HCT116 (cell line): ENCODE measurements around the gene MRE11. TPM values are rescaled to one million over a fixed set of nuclear protein-coding genes. Genes with fewer than 3 reads are reported as not detected.

Experiments used
- ATAC-seq: fragments of 200-7000 bp; cut with Tn5 transposase; 2 replicates; pipeline ENCODE4 v1.9.1; 2020; ENCODE audit warnings: mild to moderate bottlenecking, moderate library complexity
- BruUV-seq: library from RNA; stranded (reverse); fragments of 400-500 nt; replicated peaks from 2 replicates; lab custom pipeline; 2021; lab: Mats Ljungman, UMichigan
- CTCF ChIA-PET: fragments of 300-600 bp; sonication (Branson Sonifier 250); formaldehyde crosslinking; loops from one replicate; lab custom pipeline; 2021; ENCODE audit warnings: antibody characterized with exemption; lab: Charles Lee
- POLR2A ChIA-PET: fragments of 300-600, 350-600 bp; sonication (Branson Sonifier 250); formaldehyde crosslinking; loops from one replicate; lab custom pipeline; 2021; ENCODE audit warnings: antibody characterized with exemption; lab: Charles Lee
- RAD21 ChIA-PET, 2 experiments: fragments of 300-600 bp; sonication (Branson Sonifier 250); formaldehyde crosslinking; loops; one replicate each; lab custom pipeline; 2023; ENCODE audit warnings: low total read pairs in 2 of 2; ENCODE audit not compliant: uncharacterized antibody in 2 of 2, unreplicated experiment in 2 of 2, low non-redundant PET in 1 of 2; lab: Charles Lee
- DNase-seq: peaks from one replicate; pipeline ENCODE4 v3.0.0-alpha.2; 2010; ENCODE audit warnings: low read depth, low spot score
- H2AFZ ChIP-seq: fragments of 200-600 bp; shearing (Covaris generic), sonication (generic); 2 replicates; pipeline ENCODE4 v1.6.1; 2017; ENCODE audit warnings: low read depth, mixed run types, mixed read lengths, antibody characterized with exemption, low read length; ENCODE audit not compliant: poor library complexity, severe bottlenecking
- H3K27ac ChIP-seq: 2 replicates; pipeline ENCODE4 v1.5.1; 2012; ENCODE audit warnings: low read depth, low read length
- H3K27me3 ChIP-seq: fragments of 200-600 bp; sonication (generic); 2 replicates; pipeline ENCODE4 v1.6.1; 2016; ENCODE audit warnings: mixed run types, low read length, mixed read lengths; ENCODE audit not compliant: insufficient read depth
- H3K36me3 ChIP-seq, 2 experiments: fragments of 200-500 bp in 1 of 2; fragments of 200-600 bp in 1 of 2; sonication (Bioruptor generic) in 1 of 2; sonication (generic) in 1 of 2; 2 replicates each; pipeline versions ENCODE4 v1.5.1 to v1.6.1; 2014 to 2016; ENCODE audit warnings: low read length in 2 of 2, inconsistent platforms in 1 of 2, mixed read lengths in 1 of 2, mixed run types in 1 of 2; ENCODE audit not compliant: insufficient read depth in 2 of 2, control insufficient read depth in 1 of 2
- H3K4me1 ChIP-seq, 2 experiments: fragments of 200-600 bp in 1 of 2; sonication (generic) in 1 of 2; 2 replicates each; pipeline versions ENCODE4 v1.5.1 to v1.6.1; 2012 to 2017; ENCODE audit warnings: low read length in 2 of 2, inconsistent platforms in 1 of 2, mild to moderate bottlenecking in 1 of 2, mixed read lengths in 1 of 2, mixed run types in 1 of 2, moderate library complexity in 1 of 2; ENCODE audit not compliant: insufficient read depth in 2 of 2, control insufficient read depth in 1 of 2
- H3K4me2 ChIP-seq: fragments of 200-600 bp; sonication (generic); 2 replicates; pipeline ENCODE4 v1.6.1; 2017; ENCODE audit warnings: mixed run types, low read length, mixed read lengths
- H3K4me3 ChIP-seq, 2 experiments: fragments of 200-600 bp in 1 of 2; sonication (generic) in 1 of 2; replicated peaks in 1 of 2; 2 replicates each; pipeline ENCODE4 v1.5.1; 2011 to 2016; ENCODE audit warnings: low read length in 2 of 2, control low read depth in 1 of 2, low read depth in 1 of 2, mild to moderate bottlenecking in 1 of 2, mixed read lengths in 1 of 2, mixed run types in 1 of 2
- H3K79me2 ChIP-seq: fragments of 200-600 bp; sonication (generic); 2 replicates; pipeline ENCODE4 v1.6.1; 2017; ENCODE audit warnings: mild to moderate bottlenecking, mixed run types, low read length, moderate library complexity, mixed read lengths; ENCODE audit not compliant: insufficient read depth
- H3K9ac ChIP-seq: fragments of 200-600 bp; sonication (generic); 2 replicates; pipeline ENCODE4 v1.6.1; 2016; ENCODE audit warnings: low read length, mixed read lengths
- H3K9me2 ChIP-seq: fragments of 200-600 bp; sonication (generic), shearing (Covaris generic); 2 replicates; pipeline ENCODE4 v1.6.1; 2017; ENCODE audit warnings: mixed run types, mild to moderate bottlenecking, moderate library complexity; ENCODE audit not compliant: insufficient read depth
- H3K9me3 ChIP-seq, 2 experiments: fragments of 200-500 bp in 1 of 2; fragments of 200-600 bp in 1 of 2; sonication (Bioruptor generic) in 1 of 2; sonication (generic) in 1 of 2; 2 replicates each; pipeline ENCODE4 v1.6.1; 2014 to 2017; ENCODE audit warnings: low read length in 2 of 2, mixed read lengths in 2 of 2, inconsistent platforms in 1 of 2, low read depth in 1 of 2, mild to moderate bottlenecking in 1 of 2, mixed run types in 1 of 2, moderate library complexity in 1 of 2; ENCODE audit not compliant: control insufficient read depth in 1 of 2, insufficient read depth in 1 of 2
- H4K20me1 ChIP-seq: fragments of 200-600 bp; sonication (generic), shearing (Covaris generic); 2 replicates; pipeline ENCODE4 v1.6.1; 2017; ENCODE audit warnings: mixed run types, mild to moderate bottlenecking, moderate library complexity; ENCODE audit not compliant: insufficient read depth
- ATF3 ChIP-seq: IDR thresholded peaks from 2 replicates; pipeline ENCODE4 v1.6.1; 2012
- CBX3 ChIP-seq: IDR thresholded peaks from 2 replicates; pipeline ENCODE4 v1.6.1; 2012; ENCODE audit warnings: low read depth
- EGR1 ChIP-seq: IDR thresholded peaks from 2 replicates; pipeline ENCODE4 v1.6.1; 2012; ENCODE audit warnings: low read depth
- ELF1 ChIP-seq: IDR thresholded peaks from 2 replicates; pipeline ENCODE4 v1.6.1; 2012; ENCODE audit warnings: low read depth, borderline replicate concordance
- EZH2 ChIP-seq: fragments of 200-600 bp; sonication (generic); IDR thresholded peaks from 2 replicates; pipeline ENCODE4 v1.6.1; 2017; ENCODE audit warnings: antibody characterized with exemption, mixed run types
- EZH2phosphoT487 ChIP-seq: fragments of 200-600 bp; IDR thresholded peaks from 2 replicates; pipeline ENCODE4 v1.6.1; 2018; ENCODE audit warnings: antibody characterized with exemption, borderline replicate concordance
- FOSL1 ChIP-seq: IDR thresholded peaks from 2 replicates; pipeline ENCODE4 v1.6.1; 2012; ENCODE audit warnings: low read depth
- JUND ChIP-seq: IDR thresholded peaks from 2 replicates; pipeline ENCODE4 v1.6.1; 2012
- POLR2A ChIP-seq: IDR thresholded peaks from 2 replicates; pipeline ENCODE4 v1.7.0; 2011; ENCODE audit warnings: borderline replicate concordance; ENCODE audit not compliant: insufficient read depth, insufficient read length; ENCODE audit errors: extremely low read depth
- RAD21 ChIP-seq: IDR thresholded peaks from 2 replicates; pipeline ENCODE4 v1.6.1; 2012; ENCODE audit warnings: low read depth, mild to moderate bottlenecking
- SP1 ChIP-seq: IDR thresholded peaks from 2 replicates; pipeline ENCODE4 v1.6.1; 2012; ENCODE audit warnings: low read depth
- ZBTB33 ChIP-seq: IDR thresholded peaks from 2 replicates; pipeline ENCODE4 v1.6.1; 2011; ENCODE audit warnings: mild to moderate bottlenecking, low read length, moderate library complexity; ENCODE audit not compliant: insufficient replicate concordance; ENCODE audit errors: extremely low read depth
- ZNF274 ChIP-seq: fragments of 200-500 bp; sonication (Bioruptor generic); IDR thresholded peaks from 2 replicates; pipeline ENCODE4 v1.6.1; 2014; ENCODE audit warnings: mild to moderate bottlenecking, low read depth, low read length, inconsistent platforms
- intact Hi-C: fragments of 100-400 bp; cut with micrococcal nuclease; formaldehyde crosslinking; loops from 2 replicates; pipeline ENCODE4 v1.10.0; 2022
- total RNA-seq: library from RNA; stranded (reverse); gene quantifications from one replicate; pipeline ENCODE4 v1.2.1, GENCODE V29; 2021; ENCODE audit not compliant: unreplicated experiment
- TF ChIP-seq, protein P1 (sequence below), 3 experiments: fragments of 200-600 bp in 1 of 3; sonication (generic) in 1 of 3; IDR thresholded peaks in 2 of 3; conservative IDR thresholded peaks in 1 of 3; 2 replicates each; pipeline ENCODE4 v1.5.1; 2012 to 2017; ENCODE audit warnings: low read depth in 2 of 3, low read length in 2 of 3, antibody characterized with exemption in 1 of 3, borderline replicate concordance in 1 of 3, control low read depth in 1 of 3, mild to moderate bottlenecking in 1 of 3, mixed read lengths in 1 of 3, mixed run types in 1 of 3, moderate library complexity in 1 of 3; ENCODE audit not compliant: insufficient read depth in 1 of 3

The MRE11 gene
- total RNA-seq, 1 experiment from 2014 or later, result 20.6 TPM

GRCh38 chr11:94402355-94402754, 91.3 kb downstream of the MRE11 start (continued):
- TF ChIP-seq ZNF274 (no peak), POLR2A (no peak), RAD21 (no peak), FOSL1 (no peak), SP1 (no peak), ATF3 (no peak)

GRCh38 chr11:94401773-94402265, 91.8 kb downstream of the MRE11 start:
- CTCF ChIA-PET, result no interaction called here

More at GRCh38 chr11:94401773-94402265, 91.8 kb downstream of the MRE11 start:
- no peak overlapping the region for H3K4me2 ChIP-seq
- DNase-seq (no peak), ATAC-seq (no peak)
- POLR2A ChIA-PET, result no interaction called here
- no peak overlapping the region for H3K27ac ChIP-seq
- no peak overlapping the region for H3K9ac ChIP-seq
- H3K9me2 ChIP-seq, result no peaks in the 10 kb centered on the region
- intact Hi-C loops, result no loop called here
- H3K4me3 ChIP-seq, result no peak overlapping the region
- H2AFZ ChIP-seq, result no peak overlapping the region
- no peaks in the 10 kb centered on the region for H3K79me2 ChIP-seq
- TF ChIP-seq EGR1 (no peak), EZH2 (no peak), JUND (no peak), ELF1 (no peak), EZH2phosphoT487 (no peak), ZNF274 (no peak), CBX3 (no peak), ZBTB33 (no peak)
- TF ChIP-seq, protein P1, sequence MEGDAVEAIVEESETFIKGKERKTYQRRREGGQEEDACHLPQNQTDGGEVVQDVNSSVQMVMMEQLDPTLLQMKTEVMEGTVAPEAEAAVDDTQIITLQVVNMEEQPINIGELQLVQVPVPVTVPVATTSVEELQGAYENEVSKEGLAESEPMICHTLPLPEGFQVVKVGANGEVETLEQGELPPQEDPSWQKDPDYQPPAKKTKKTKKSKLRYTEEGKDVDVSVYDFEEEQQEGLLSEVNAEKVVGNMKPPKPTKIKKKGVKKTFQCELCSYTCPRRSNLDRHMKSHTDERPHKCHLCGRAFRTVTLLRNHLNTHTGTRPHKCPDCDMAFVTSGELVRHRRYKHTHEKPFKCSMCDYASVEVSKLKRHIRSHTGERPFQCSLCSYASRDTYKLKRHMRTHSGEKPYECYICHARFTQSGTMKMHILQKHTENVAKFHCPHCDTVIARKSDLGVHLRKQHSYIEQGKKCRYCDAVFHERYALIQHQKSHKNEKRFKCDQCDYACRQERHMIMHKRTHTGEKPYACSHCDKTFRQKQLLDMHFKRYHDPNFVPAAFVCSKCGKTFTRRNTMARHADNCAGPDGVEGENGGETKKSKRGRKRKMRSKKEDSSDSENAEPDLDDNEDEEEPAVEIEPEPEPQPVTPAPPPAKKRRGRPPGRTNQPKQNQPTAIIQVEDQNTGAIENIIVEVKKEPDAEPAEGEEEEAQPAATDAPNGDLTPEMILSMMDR (IDR thresholded peaks at IDR 0.05 in 2 of 3, conservative IDR thresholded peaks at IDR 0.05 in 1 of 3; ENCODE audit: borderline replicate concordance in 1 of 3, insufficient read depth in 1 of 3, low read depth in 2 of 3, low read length in 2 of 3), result no peak
- TF ChIP-seq, all 23 proteins: peak for 0
- Histone ChIP-seq H3K9me3 (no peaks in the 10 kb centered on the region), H3K36me3 (no peaks in the 10 kb centered on the region), H3K27me3 (no peaks in the 10 kb centered on the region), H4K20me1 (no peaks in the 10 kb centered on the region), H3K4me1 (no peaks in the 10 kb centered on the region)
- BruUV-seq, result no TSS peak
- RAD21 ChIA-PET, result no interaction called here
